GM12878 (cell line): Measurements from ENCODE around the gene CELSR2.

ENCODE experiments used
- CTCF ChIP-seq, 3 experiments: IDR thresholded peaks in 2 of 3; conservative IDR thresholded peaks in 1 of 3; 2 replicates each; pipeline ENCODE4 v1.5.1; 2011; ENCODE audit warnings: low read depth in 3 of 3, low read length in 3 of 3, mild to moderate bottlenecking in 3 of 3, control low read depth in 2 of 3, moderate library complexity in 2 of 3, inconsistent platforms in 1 of 3, mixed read lengths in 1 of 3; ENCODE audit not compliant: control insufficient read depth in 2 of 3, insufficient read depth in 1 of 3; ENCODE audit errors: extremely low read depth in 1 of 3
- EZH2 ChIP-seq: IDR thresholded peaks from 2 replicates; pipeline ENCODE4 v1.6.1; 2012; ENCODE audit warnings: low read depth, mild to moderate bottlenecking, control low read depth, inconsistent platforms, low read length, borderline replicate concordance; ENCODE audit not compliant: control insufficient read depth
- LARP7 ChIP-seq: fragments of 450-650 bp; IDR thresholded peaks from 2 replicates; pipeline ENCODE4 v1.6.1; 2017; ENCODE audit warnings: mild to moderate bottlenecking
- POLR2A ChIP-seq: IDR thresholded peaks from 2 replicates; pipeline ENCODE4 v1.6.1; 2011; ENCODE audit warnings: low read depth, mild to moderate bottlenecking, low read length
- POLR2AphosphoS5 ChIP-seq: IDR thresholded peaks from 2 replicates; pipeline ENCODE4 v1.6.1; 2011; ENCODE audit warnings: mild to moderate bottlenecking, low read length, inconsistent platforms
- REST ChIP-seq: IDR thresholded peaks from 2 replicates; pipeline ENCODE4 v1.6.1; 2012; ENCODE audit warnings: mild to moderate bottlenecking, low read depth, low read length
- RFX5 ChIP-seq: IDR thresholded peaks from 2 replicates; pipeline ENCODE4 v1.6.1; 2011; ENCODE audit warnings: low read depth, low read length, improper control_type of control experiment
- SPI1 ChIP-seq: IDR thresholded peaks from 2 replicates; pipeline ENCODE4 v1.6.1; 2011; ENCODE audit warnings: low read depth, mild to moderate bottlenecking, low read length, moderate library complexity, borderline replicate concordance; ENCODE audit not compliant: insufficient read depth
- SRF ChIP-seq, 2 experiments: IDR thresholded peaks; 2 replicates each; pipeline ENCODE4 v1.6.1; 2011; ENCODE audit warnings: low read depth in 2 of 2, low read length in 2 of 2, mild to moderate bottlenecking in 1 of 2, moderate library complexity in 1 of 2
- ZNF274 ChIP-seq: IDR thresholded peaks from one replicate; pipeline ENCODE4 v1.8.0; 2011; ENCODE audit not compliant: insufficient read length, insufficient read depth

GRCh38 chr1:109242387-109242786, 7.0 kb upstream of the CELSR2 start:
- TF ChIP-seq CTCF (IDR thresholded peaks at IDR 0.05 in 2 of 3, conservative IDR thresholded peaks at IDR 0.05 in 1 of 3; ENCODE audit: control insufficient read depth in 2 of 3, extremely low read depth in 1 of 3, insufficient read depth in 1 of 3, low read depth in 3 of 3, low read length in 3 of 3) (no peak), REST (no peak), SPI1 (no peak), POLR2AphosphoS5 (no peak), RFX5 (no peak), ZNF274 (no peak), LARP7 (no peak), SRF (IDR thresholded peaks at IDR 0.05; ENCODE audit: low read depth in 2 of 2, low read length in 2 of 2) (no peak), POLR2A (no peak), EZH2 (no peak)
